Skin epidermis (tissue), 12 donors: ENCODE results near the gene AATK.

Experiments
- H3K27ac ChIP-seq, 21 experiments: fragments of 200-600 bp; sonication (generic) in 11 of 21; one replicate each; pipeline ENCODE4 v1.5.0; 2020; ENCODE audit warnings: mild to moderate bottlenecking in 3 of 21, inconsistent platforms in 2 of 21, moderate library complexity in 2 of 21
- H3K4me3 ChIP-seq, 7 experiments: fragments of 200-600 bp; sonication (generic) in 2 of 7; one replicate each; pipeline ENCODE4 v1.5.0; 2020; ENCODE audit warnings: inconsistent platforms in 2 of 7, mild to moderate bottlenecking in 2 of 7, moderate library complexity in 1 of 7

The AATK gene, protein sequence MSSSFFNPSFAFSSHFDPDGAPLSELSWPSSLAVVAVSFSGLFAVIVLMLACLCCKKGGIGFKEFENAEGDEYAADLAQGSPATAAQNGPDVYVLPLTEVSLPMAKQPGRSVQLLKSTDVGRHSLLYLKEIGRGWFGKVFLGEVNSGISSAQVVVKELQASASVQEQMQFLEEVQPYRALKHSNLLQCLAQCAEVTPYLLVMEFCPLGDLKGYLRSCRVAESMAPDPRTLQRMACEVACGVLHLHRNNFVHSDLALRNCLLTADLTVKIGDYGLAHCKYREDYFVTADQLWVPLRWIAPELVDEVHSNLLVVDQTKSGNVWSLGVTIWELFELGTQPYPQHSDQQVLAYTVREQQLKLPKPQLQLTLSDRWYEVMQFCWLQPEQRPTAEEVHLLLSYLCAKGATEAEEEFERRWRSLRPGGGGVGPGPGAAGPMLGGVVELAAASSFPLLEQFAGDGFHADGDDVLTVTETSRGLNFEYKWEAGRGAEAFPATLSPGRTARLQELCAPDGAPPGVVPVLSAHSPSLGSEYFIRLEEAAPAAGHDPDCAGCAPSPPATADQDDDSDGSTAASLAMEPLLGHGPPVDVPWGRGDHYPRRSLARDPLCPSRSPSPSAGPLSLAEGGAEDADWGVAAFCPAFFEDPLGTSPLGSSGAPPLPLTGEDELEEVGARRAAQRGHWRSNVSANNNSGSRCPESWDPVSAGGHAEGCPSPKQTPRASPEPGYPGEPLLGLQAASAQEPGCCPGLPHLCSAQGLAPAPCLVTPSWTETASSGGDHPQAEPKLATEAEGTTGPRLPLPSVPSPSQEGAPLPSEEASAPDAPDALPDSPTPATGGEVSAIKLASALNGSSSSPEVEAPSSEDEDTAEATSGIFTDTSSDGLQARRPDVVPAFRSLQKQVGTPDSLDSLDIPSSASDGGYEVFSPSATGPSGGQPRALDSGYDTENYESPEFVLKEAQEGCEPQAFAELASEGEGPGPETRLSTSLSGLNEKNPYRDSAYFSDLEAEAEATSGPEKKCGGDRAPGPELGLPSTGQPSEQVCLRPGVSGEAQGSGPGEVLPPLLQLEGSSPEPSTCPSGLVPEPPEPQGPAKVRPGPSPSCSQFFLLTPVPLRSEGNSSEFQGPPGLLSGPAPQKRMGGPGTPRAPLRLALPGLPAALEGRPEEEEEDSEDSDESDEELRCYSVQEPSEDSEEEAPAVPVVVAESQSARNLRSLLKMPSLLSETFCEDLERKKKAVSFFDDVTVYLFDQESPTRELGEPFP (N-terminal part only)

DNA sequence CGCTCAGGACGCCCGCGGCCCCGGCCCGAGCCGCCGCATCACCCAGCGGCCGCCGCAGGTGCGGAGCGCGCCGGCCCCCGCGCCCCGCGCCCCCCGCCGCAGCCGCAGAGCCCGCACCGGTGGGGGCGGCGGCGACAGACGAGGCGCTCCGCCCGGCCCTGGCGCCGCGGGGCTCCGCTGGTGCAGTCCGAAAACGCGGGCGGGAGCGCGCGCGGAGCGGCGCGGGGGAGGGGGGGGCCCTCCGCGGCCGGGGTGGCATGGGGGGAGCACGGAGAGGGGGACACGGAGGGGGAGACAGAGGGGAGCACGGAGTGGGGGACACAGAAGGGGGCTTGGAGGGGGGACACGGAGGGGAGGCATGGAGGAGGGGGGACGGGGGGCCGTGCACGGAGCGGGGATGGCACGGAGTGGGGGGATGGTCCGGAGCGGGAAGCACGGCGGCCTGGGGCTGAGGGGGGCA lies at the start of gene AATK:
AATK (minus strand) TSS at position 189 of the 460 bp plus-strand sequence. CDS start 229 bp downstream, outside the sequence.
- Histone ChIP-seq H3K4me3 (peak within 1 kb of the TSS in 2 of 7 experiments; percentile 11 to 28), H3K27ac (peak within 1 kb of the TSS in 1 of 21 experiments; percentile 3)

DNA sequence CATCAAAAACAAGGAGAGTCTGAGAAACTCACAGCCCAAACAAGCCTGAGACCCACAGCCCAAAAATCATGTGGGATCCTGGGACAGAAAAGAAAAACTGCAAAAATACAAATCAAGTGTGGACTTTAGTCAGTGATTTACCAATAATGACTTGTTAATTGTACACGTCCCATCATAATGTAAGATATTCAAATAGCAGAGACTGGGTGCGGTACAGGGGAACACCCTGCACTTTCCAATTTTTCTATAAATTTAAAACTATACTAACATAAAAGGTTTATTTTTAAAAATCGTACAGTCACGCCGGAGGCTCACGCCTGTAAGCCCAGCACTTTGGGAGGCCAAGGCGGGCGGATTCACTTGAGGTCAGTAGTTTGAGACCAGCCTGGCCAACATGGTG lies 48.0 kb upstream of the AATK start:
- no peak overlapping the region for H3K4me3 ChIP-seq
- no peak overlapping the region for H3K27ac ChIP-seq

DNA sequence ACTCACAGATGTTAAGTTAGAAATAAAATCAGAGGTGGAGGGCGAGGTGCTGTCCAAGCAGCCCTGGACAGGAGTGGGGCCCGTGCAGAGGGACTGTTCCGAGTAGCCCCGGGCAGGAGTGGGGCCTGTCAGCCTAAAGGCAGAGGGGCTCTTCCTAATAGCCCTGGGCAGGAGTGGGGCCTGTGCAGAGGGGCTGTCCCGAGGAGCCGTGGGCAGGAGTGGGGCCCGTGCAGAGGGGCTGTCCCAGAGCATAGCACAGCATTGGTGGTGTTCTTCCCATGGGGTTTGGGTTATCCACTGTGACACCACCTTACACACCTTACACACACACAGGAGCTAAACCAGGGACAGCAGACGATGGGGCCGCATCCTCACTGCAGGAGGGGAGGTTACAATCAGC lies 46.3 kb upstream of the AATK start:
- Histone ChIP-seq H3K27ac (no peak overlapping the region), H3K4me3 (no peak overlapping the region)

DNA sequence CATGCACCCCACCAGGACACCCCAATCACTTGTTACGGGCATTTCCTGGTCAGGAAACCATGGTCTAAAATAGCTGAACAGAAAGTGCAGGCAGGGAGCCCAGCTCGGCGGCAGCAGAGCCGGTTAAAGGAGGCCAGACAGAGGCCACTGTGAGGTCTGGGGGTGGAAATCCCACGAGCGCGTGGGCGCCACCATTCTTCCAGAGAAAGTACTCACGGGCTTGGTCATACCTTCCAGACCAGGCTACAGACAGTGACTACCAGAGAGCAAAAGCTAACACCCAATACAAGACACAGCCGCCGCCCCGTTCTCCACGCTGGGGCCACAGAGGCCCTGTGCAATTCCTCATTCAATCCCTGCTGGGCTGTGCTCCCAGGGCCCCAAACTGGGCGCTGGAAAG lies 44.8 kb upstream of the AATK start:
- no peak overlapping the region for H3K27ac ChIP-seq

DNA sequence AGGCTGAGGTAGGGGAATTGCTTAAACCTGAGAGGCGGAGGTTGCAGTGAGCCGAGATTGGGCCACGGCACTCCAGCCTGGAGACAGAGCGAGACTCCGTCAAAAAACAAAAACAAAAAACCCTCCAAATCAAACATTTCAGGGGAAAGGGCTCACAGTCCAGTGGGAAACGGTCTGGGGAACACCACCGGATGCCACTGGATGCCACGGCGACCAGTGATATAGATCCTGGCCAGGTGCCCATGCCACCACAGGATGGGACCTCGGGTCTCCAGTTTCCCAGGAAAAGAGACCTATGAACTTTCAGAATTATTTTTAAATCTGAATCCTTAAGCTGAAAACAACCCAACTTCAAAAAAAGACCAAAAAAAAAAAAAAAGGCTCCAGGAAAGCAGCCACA lies 44.4 kb upstream of the AATK start:
- Histone ChIP-seq H3K4me3 (no peak overlapping the region), H3K27ac (no peak overlapping the region)

More for the DNA sequence above, 44.8 kb upstream of the AATK start:
- no peak overlapping the region for H3K4me3 ChIP-seq

DNA sequence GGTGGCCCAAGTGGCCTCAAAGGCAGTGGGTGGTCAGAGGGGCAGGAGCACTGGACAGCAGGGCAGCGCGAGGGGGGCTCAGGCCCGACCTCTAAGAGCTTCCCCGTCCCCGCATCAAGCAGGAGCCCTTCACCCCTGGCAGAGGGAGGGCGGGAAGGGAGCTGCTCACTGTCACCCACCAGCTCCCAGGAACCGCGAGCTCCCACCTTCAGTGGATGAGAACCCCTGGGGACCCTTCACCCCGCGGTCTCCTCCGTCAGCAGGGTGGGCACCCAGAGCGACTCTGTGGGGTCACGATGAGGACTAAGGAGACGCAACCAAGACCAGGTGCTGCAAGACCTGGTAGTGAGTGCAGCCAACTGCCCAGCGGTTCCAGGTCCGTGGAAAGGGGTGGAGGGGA lies 43.1 kb upstream of the AATK start:
- Histone ChIP-seq H3K4me3 (no peak overlapping the region), H3K27ac (no peak overlapping the region)

DNA sequence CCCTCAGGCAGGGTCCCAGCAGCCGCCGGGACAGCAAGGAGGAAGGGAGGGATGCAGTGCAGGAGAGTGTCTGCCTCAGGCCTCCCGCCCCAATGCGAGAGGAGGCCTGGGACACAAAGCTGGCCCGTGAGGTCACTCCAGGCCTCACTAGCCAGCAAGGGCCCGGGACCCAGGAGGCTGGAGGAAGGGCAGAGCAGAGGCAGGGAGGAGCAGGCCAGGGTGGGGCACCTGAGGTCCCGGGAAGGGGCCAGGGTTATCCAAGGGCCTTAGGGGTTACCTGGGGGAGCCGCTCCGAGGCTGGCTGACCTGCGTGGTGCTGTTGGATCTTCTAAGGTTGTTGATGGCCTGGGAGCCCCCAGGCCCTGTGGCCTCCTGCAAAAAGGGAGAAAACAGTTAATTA lies 42.6 kb upstream of the AATK start:
- no peak overlapping the region for H3K4me3 ChIP-seq
- no peak overlapping the region for H3K27ac ChIP-seq

DNA sequence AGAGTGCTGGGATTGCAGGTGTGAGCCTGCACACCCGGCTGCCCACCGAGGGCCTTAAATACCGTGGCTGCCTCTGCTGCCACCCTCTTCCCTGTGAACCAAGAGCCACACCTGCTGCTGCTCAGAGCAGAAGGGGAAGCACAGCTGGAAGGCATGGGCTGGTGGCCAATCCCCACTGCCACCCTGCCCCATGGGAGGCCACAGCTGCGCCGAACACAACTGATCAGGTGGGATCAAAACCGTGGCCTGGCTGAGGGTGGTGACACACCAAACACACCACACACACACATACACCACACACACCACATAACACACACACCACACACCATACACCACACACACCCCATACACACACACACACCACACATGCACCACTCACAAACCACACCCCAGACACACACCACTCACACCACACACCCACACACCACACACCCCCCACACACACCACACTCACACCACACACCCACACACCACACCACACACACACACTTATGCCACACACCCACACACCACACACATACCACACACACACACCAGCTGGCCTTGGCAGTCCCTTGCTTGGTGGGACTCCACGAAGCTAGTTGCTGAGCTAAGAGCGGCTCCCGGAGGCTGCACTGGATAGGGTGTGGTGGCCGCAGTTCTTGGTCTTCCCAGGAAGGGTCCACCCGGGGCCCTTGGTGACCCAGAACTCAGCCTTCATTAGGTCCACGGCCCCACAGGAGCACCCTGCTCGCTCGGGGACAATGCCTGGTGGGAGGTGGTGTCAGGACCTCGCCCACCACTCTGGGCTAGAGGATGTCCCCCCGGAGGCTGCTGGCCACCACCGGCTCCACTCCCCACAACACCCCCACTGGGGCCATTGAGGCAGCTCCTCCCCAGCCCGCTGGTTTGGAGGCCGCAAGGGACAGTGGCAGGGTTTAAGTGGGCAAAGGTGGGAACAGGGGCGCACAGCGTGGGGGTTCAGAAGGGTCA lies 41.9 kb upstream of the AATK start:
- H3K4me3 ChIP-seq: no peak overlapping the region

DNA sequence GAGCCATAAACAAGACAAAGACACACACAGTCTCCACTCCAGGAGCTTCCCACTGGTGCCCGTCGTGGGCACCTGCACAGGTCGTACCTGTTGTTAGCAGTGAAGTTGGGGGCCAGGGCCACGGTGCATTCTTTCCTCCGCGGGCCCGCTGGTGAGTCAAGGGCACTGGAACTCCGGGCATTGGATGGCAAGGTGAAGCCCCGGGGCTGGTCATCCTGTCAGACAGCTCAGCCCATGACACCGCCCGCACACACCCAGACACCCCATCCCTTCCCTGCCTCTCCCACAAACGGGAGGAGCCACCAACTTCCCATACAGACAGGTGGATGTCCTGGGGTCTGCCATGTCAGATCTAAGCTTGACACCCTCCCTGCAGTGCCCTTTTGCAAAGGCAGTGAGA lies 40.6 kb upstream of the AATK start:
- Histone ChIP-seq H3K27ac (no peak overlapping the region), H3K4me3 (no peak overlapping the region)

More for the DNA sequence above, 41.9 kb upstream of the AATK start:
- no peak overlapping the region for H3K27ac ChIP-seq

DNA sequence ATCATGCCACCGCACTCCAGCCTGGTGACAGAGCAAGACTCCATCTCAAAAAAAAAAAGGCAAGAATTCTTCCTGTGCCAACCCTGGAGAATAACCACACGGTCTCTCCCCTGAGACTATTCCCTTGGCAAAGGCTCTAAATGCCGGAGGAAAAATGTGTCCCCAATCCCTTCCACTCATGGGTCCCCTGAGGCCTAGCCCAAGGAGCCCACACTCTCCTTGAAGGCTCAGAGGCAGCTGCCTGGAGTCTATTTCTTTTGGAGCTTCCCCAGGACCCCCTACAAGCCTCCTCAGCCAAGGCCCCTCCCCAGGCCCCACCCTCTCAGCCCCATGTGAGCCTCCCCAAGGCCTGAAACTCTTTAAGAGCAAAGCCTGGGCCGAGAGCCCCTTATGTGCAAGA lies 40.1 kb upstream of the AATK start:
- Histone ChIP-seq H3K4me3 (no peak overlapping the region), H3K27ac (no peak overlapping the region)

DNA sequence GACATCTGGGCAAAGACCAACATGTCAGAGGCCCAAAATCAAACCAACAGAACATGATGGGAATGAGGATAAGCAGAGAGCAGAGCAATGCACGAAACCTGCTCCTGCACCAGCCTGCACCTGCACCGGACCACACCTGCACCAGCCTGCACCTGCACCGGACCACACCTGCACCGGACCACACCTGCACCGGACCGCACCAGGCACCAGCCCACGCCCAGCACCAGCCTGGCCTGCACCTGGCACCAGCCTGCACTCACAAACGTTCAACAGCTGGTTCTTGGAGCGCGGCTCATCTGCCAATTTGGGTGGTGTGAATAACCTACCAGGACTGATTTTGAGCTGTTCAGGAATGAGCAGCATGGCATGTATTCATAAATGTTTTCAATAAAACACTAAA lies 38.6 kb upstream of the AATK start:
- Histone ChIP-seq H3K27ac (no peak overlapping the region), H3K4me3 (no peak overlapping the region)

DNA sequence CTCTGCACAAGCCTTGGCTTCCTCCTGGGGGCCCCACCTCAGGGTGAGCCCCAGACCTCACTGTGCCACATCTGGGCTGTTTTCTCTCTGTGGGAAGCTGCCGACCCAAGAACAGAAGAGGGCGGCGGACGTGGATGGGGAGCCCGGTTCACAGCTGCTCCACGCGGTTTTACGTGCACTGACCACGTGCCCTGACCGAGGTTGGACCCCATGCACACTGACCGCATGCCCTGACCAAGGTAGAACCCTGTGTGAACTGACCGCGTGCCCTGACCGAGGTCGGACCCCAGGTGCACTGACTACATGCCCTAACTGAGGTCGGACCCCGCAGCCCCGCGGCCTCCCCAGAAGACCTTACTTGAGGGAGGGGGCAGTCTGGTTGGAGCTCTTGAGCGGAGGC lies 37.1 kb upstream of the AATK start:
- H3K4me3 ChIP-seq: no peak overlapping the region
- no peak overlapping the region for H3K27ac ChIP-seq

DNA sequence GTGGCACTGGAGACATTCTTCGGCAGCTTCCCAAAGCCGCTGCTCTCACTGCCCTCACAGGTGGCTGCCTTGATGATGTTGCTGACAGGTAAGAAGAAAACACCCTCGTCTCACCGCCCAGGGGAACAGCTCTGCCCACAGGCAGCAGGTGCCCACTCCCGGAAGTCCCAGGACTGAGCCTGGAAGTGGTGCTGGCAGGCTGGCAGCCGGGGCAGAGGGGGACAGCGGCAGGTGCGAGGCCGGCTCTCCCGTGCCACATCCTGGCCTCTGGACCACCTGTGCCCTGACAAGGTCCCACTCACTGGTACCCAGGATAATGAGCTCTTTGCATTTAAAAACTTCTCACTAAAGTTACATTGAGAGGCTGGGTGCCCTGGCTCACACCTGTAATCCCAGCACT lies 36.3 kb upstream of the AATK start:
- Histone ChIP-seq H3K4me3 (no peak overlapping the region), H3K27ac (no peak overlapping the region)

DNA sequence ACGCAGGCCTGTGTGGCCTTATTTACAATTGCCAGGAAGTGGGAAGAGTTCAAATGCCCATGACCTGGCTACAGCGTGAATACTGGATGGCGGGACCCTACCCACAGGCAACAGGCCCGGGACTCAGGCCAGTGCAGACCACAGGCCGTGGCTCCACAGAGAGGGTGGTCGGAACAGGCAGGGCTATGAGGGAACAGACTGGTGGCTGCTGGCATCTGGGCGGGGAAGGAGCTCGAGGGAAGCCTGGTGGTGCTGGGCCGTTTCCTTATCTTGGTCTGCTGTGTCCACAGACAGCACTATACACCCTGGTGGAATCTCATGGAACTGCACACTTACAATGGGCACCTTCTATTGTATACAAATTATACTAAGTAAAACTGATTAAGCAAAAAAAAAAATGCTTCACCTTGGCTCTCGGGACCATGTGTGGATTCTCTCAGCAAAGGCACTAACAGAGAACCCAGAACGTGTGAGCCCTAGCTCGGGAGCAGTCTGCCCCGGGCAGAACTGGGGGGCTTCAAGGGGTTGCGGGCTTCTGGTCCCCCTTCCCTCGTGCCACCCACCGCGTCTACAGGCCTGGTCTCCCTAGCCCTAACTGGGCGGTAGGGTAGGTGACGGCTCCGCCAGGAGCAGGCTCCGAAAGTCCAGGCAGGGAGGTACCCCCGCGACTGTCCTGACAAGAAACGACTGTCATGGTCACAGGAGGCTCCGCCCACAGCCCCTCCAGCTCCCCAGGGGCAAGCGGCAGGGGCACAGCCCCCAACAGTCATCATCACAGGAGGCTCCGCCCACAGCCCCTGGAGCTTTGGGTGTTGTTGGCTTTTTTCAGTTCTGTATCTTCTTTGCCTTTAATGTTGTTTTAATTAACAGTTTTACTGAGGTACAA lies 34.9 kb upstream of the AATK start:
- Histone ChIP-seq H3K27ac (no peak overlapping the region), H3K4me3 (no peak overlapping the region)

DNA sequence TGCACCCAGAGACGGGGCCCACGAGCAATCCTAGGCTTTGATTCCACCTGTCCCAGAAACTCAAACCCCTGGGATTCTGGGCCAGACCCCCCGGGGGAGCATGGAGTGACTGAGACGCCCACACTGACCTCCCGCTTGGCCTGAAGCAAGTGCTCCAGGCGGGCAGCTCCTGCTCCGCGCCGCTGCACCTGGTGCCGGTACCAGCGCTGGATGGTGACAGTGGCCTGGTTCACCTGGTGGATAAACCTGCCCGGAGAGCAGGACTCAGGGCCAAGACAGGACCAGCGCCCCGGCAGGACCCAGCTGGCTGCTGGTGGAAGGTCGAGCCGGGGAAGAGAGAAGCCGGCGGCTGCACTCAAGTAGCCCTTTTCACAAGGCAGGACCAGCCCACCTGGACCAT lies 34.2 kb upstream of the AATK start:
- Histone ChIP-seq H3K27ac (no peak overlapping the region), H3K4me3 (no peak overlapping the region)

DNA sequence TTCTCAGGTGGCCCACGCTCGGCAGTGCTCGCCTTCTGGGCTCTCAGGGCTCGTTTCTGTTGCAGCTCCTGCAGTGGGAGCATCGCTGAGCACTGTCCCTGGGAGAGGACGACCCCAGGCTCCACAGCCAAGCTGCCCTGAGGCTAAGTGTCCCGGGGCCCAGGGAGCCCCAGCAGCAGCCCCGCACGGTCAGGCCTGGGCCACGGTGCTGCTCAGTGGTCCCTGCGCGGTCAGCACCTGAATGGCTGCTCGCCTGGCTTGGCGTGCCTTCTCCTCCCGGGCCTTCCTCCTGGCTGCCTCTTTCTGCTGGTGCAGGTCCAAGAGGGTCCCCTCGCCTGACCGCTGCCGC lies 33.4 kb upstream of the AATK start:
- Histone ChIP-seq H3K27ac (no peak overlapping the region), H3K4me3 (no peak overlapping the region)

DNA sequence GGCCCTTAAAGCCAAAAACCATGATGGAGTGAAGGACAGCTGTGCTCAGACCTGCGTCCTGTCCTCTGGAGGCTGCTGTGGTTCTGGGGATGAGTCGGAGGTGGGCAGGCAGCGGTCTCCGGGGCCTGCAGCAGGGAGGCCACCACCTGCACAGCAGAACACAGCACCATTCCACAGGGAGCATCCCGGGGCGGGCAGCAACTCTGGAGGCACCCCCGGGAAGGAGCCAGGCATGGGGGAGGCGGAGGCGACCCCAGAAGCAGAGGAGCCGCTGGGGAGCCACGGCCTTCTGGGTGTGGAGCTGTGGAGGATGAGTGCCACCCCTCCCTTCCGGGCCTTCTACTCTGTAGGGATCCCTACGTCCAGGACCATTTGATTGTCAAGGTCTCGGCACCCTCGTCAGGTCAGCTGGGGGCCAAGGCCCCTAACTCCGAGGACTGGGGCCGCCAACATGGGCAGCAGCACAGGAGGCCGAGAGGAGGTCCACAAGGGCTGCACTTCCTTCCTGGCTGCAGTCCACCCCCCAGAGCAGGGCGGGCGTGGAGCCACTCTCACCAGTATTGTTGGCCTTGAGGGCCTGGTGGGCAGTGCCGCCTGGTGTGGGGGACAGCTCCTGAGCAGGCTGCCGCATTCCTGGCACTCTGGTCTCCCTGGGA lies 32.9 kb upstream of the AATK start:
- no peak overlapping the region for H3K27ac ChIP-seq
- H3K4me3 ChIP-seq: no peak overlapping the region
